ENCODE measurements around the gene OAS1. TPM values are rescaled to one million over a fixed set of nuclear protein-coding genes. Genes with fewer than 3 reads are reported as not detected.

The OAS1 gene
- total and polyA plus RNA-seq, 2 donors (not counting 3 experiments of a cell fraction or from before 2014, with no cell fraction given), result 5.7 to 6.4 TPM

DNA sequence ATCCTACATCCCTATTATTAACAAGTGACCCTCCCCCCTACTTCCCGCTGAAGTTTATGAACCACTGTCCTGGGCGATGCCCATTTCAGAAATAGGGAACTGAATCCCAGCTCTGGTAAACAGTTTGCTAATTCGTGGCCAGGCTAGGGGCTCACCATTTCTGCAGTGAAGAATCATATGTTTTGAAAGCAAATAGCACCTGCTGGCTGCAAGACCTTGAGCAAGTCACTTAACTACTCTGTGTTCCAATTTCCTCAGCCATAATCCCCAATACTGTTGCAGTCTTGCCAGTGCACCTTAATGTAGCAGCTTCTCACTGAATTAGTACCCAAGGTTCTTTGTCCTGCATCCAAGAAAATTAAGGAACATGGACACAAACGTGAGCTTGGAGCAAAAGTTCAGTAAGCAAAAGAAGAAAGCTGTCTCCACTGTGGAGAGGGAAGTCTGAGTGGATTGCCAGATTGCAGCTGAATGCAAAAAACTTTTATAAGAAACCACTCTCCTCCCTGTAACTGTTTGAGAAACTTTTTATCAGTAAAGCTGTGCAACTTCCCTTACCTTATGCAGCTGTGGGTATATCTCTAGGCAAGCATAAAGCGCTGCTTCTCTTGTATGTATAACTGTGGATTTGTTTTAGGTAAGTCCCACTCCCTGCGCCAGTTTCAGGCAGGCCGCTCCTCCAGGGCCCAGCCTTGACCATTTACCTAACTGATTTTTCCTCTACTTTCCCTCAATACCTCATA is 824 bp downstream of the OAS1 start:
- no TSS peak for BruUV-seq (replicated peaks)

DNA sequence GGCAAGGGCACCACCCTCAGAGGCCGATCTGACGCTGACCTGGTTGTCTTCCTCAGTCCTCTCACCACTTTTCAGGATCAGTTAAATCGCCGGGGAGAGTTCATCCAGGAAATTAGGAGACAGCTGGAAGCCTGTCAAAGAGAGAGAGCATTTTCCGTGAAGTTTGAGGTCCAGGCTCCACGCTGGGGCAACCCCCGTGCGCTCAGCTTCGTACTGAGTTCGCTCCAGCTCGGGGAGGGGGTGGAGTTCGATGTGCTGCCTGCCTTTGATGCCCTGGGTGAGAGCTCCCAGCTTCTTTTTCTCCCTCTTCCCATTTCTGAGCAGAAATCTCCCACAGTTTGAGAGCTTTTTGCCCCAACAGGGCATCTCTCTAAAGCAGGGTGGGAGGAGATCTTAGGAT is 1.8 kb downstream of the OAS1 start:
- H3K27me3 ChIP-seq (ENCODE audit: control insufficient read depth in 2 of 2, insufficient read depth in 2 of 2, low read length in 2 of 2), result no peaks in the 10 kb centered on the region
- no peaks in the 10 kb centered on the region for H3K36me3 ChIP-seq (ENCODE audit: control insufficient read depth in 2 of 2, extremely low read depth in 1 of 2, insufficient read depth in 2 of 2, low read length in 2 of 2)
- H3K79me2 ChIP-seq (ENCODE audit: control insufficient read depth, insufficient read depth, low read length), result no peaks in the 10 kb centered on the region
- CTCF ChIA-PET, result interaction anchor here (1.2 to 1.5 kb wide), 2 partner anchors 9 to 84 kb away, joined by 3 to 14 read pairs; no protein-coding TSS in a partner anchor
- dilution Hi-C loops (cut with MboI; ENCODE audit: extremely low pct_ligation_motif_present, low sequenced_read_pairs) (no loop called here), intact Hi-C loops (cut with micrococcal nuclease) (no loop called here)
- H3K4me3 ChIP-seq (replicated peaks in 1 of 3; ENCODE audit: insufficient read depth in 1 of 3, low read depth in 1 of 3, low read length in 3 of 3), result no peak overlapping the region
- POLR2A ChIA-PET, result no interaction called here
- H3K9me1 ChIP-seq (replicated peaks; ENCODE audit: control insufficient read depth, extremely low read depth, insufficient read depth, low read length), result no peaks in the 10 kb centered on the region
- H4K20me1 ChIP-seq (replicated peaks; ENCODE audit: control insufficient read depth, extremely low read depth, insufficient read depth, low read length), result no peaks in the 10 kb centered on the region
- H2AFZ ChIP-seq (ENCODE audit: low read depth, low read length), result no peak overlapping the region
- no peak overlapping the region for H3K4me2 ChIP-seq (ENCODE audit: insufficient read depth, low read length)
- no peaks in the 10 kb centered on the region for H3K9me3 ChIP-seq (replicated peaks; ENCODE audit: control insufficient read depth, insufficient read depth, low read length)
- no TSS peak for BruUV-seq (replicated peaks)
- peaks cover 33% of the 10 kb centered on the region for H3K4me1 ChIP-seq (ENCODE audit: control insufficient read depth, extremely low read depth, insufficient read depth, low read length)
- DNase-seq (ENCODE audit: low read depth, low spot score) (no peak), FAIRE-seq (no peak)
- no peak overlapping the region for H3K9ac ChIP-seq (replicated peaks; ENCODE audit: extremely low read depth, insufficient read depth, low read length)
- no peak for TF ChIP-seq POLR2A (IDR thresholded peaks at IDR 0.05; ENCODE audit: low read depth, low read length)
- TF ChIP-seq, protein P1, sequence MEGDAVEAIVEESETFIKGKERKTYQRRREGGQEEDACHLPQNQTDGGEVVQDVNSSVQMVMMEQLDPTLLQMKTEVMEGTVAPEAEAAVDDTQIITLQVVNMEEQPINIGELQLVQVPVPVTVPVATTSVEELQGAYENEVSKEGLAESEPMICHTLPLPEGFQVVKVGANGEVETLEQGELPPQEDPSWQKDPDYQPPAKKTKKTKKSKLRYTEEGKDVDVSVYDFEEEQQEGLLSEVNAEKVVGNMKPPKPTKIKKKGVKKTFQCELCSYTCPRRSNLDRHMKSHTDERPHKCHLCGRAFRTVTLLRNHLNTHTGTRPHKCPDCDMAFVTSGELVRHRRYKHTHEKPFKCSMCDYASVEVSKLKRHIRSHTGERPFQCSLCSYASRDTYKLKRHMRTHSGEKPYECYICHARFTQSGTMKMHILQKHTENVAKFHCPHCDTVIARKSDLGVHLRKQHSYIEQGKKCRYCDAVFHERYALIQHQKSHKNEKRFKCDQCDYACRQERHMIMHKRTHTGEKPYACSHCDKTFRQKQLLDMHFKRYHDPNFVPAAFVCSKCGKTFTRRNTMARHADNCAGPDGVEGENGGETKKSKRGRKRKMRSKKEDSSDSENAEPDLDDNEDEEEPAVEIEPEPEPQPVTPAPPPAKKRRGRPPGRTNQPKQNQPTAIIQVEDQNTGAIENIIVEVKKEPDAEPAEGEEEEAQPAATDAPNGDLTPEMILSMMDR (IDR thresholded peaks at IDR 0.05; ENCODE audit: extremely low read depth in 1 of 2, insufficient read depth in 1 of 2, low read depth in 1 of 2, low read length in 2 of 2), result no peak
- TF ChIP-seq FOS (IDR thresholded peaks at IDR 0.05; ENCODE audit: borderline replicate concordance, insufficient read depth, low read length), result no peak
- no peak for TF ChIP-seq EZH2 (IDR thresholded peaks at IDR 0.05; ENCODE audit: borderline replicate concordance, low read depth, low read length, severe bottlenecking)
- TF ChIP-seq GATA2 (IDR thresholded peaks at IDR 0.05; ENCODE audit: insufficient read depth, insufficient read length, low read depth, low read length), result no peak
- TF ChIP-seq, protein P2, sequence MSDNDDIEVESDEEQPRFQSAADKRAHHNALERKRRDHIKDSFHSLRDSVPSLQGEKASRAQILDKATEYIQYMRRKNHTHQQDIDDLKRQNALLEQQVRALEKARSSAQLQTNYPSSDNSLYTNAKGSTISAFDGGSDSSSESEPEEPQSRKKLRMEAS (IDR thresholded peaks at IDR 0.05; ENCODE audit: insufficient read depth, insufficient read length), result no peak
- no peak for TF ChIP-seq POLR2AphosphoS5 (IDR thresholded peaks at IDR 0.05; ENCODE audit: insufficient read depth, low read depth, low read length)
- TF ChIP-seq MYC (IDR thresholded peaks at IDR 0.05; ENCODE audit: low read depth, low read length), result no peak
- TF ChIP-seq JUN (IDR thresholded peaks at IDR 0.05; ENCODE audit: borderline replicate concordance, insufficient read depth, insufficient read length, low read depth), result no peak
- H3K27ac ChIP-seq (ENCODE audit: insufficient read depth, low read depth, low read length), result no peak overlapping the region

More for the DNA sequence above, 824 bp downstream of the OAS1 start:
- Histone ChIP-seq H2AFZ (ENCODE audit: low read depth, low read length) (no peak overlapping the region), H3K36me3 (ENCODE audit: control insufficient read depth in 2 of 2, extremely low read depth in 1 of 2, insufficient read depth in 2 of 2, low read length in 2 of 2) (no peaks in the 10 kb centered on the region), H3K9me1 (replicated peaks; ENCODE audit: control insufficient read depth, extremely low read depth, insufficient read depth, low read length) (no peaks in the 10 kb centered on the region), H3K27me3 (ENCODE audit: control insufficient read depth in 2 of 2, insufficient read depth in 2 of 2, low read length in 2 of 2) (no peaks in the 10 kb centered on the region), H4K20me1 (replicated peaks; ENCODE audit: control insufficient read depth, extremely low read depth, insufficient read depth, low read length) (no peaks in the 10 kb centered on the region), H3K27ac (ENCODE audit: insufficient read depth, low read depth, low read length) (no peak overlapping the region), H3K4me3 (replicated peaks in 1 of 3; ENCODE audit: insufficient read depth in 1 of 3, low read depth in 1 of 3, low read length in 3 of 3) (no peak overlapping the region), H3K4me1 (ENCODE audit: control insufficient read depth, extremely low read depth, insufficient read depth, low read length) (peaks cover 43% of the 10 kb centered on the region), H3K79me2 (ENCODE audit: control insufficient read depth, insufficient read depth, low read length) (no peaks in the 10 kb centered on the region), H3K4me2 (ENCODE audit: insufficient read depth, low read length) (peak overlapping the region; percentile 85), H3K9ac (replicated peaks; ENCODE audit: extremely low read depth, insufficient read depth, low read length) (no peak overlapping the region), H3K9me3 (replicated peaks; ENCODE audit: control insufficient read depth, insufficient read depth, low read length) (no peaks in the 10 kb centered on the region)
- POLR2A ChIA-PET, result no interaction called here
- intact Hi-C loops (cut with micrococcal nuclease) (no loop called here), dilution Hi-C loops (cut with MboI; ENCODE audit: extremely low pct_ligation_motif_present, low sequenced_read_pairs) (no loop called here)
- DNase-seq (ENCODE audit: low read depth, low spot score) (no peak), FAIRE-seq (no peak)
- CTCF ChIA-PET, result interaction anchor here (0.9 to 2.0 kb wide), 7 partner anchors 8 to 123 kb away, joined by 3 to 14 read pairs (median 3); no protein-coding TSS in a partner anchor
- TF ChIP-seq, protein P1 (IDR thresholded peaks at IDR 0.05; ENCODE audit: extremely low read depth in 1 of 2, insufficient read depth in 1 of 2, low read depth in 1 of 2, low read length in 2 of 2), result no peak

All from endothelial cell of umbilical vein (primary cell).